HL-60/S4 treated with retinoic acid at 250 ng/mL for 4 days and 3 days (cell line): Measurements from ENCODE around the gene PODXL2.

ENCODE experiments used
- in situ Hi-C: fragments of 300-500 bp; cut with MboI; formaldehyde crosslinking; loops from 2 replicates; pipeline ENCODE4 v1.7.0; 2022; ENCODE audit warnings: low sequenced_read_pairs

Gene PODXL2

GRCh38 chr3:127628788-127629466, at the start of gene PODXL2:
Gene PODXL2 (plus strand): TSS chr3:127629185. CDS start chr3:127629220, 35 bp downstream.
- in situ Hi-C loops: no loop called here

- in situ Hi-C loops: no loop called here
Observed at GRCh38 chr3:127580327-127581060, 48.5 kb upstream of the PODXL2 start.

- in situ Hi-C loops: no loop called here
Observed at GRCh38 chr3:127584734-127585133, 44.3 kb upstream of the PODXL2 start.

GRCh38 chr3:127585163-127585812, 43.7 kb upstream of the PODXL2 start:
- in situ Hi-C loops: no loop called here

- in situ Hi-C loops: no loop called here
Observed at GRCh38 chr3:127585813-127586413, 43.1 kb upstream of the PODXL2 start.

GRCh38 chr3:127587876-127588275, 41.1 kb upstream of the PODXL2 start:
- in situ Hi-C loops: no loop called here

GRCh38 chr3:127588806-127589577, 40.0 kb upstream of the PODXL2 start:
- in situ Hi-C loops: no loop called here

GRCh38 chr3:127589600-127590281, 39.2 kb upstream of the PODXL2 start:
- in situ Hi-C loops: no loop called here

- in situ Hi-C loops: no loop called here
Observed at GRCh38 chr3:127590282-127590592, 38.7 kb upstream of the PODXL2 start.

- in situ Hi-C loops: no loop called here
Observed at GRCh38 chr3:127590593-127591465, 38.2 kb upstream of the PODXL2 start, which contains the start of gene TPRA1. Gene TPRA1 (minus strand): TSS chr3:127590733. CDS start chr3:127580146, 10,587 bp downstream.

- in situ Hi-C loops: no loop called here
Observed at GRCh38 chr3:127593178-127593577, 35.8 kb upstream of the PODXL2 start.

GRCh38 chr3:127595303-127595702, 33.7 kb upstream of the PODXL2 start:
- in situ Hi-C loops: no loop called here

- in situ Hi-C loops: no loop called here
Observed at GRCh38 chr3:127597020-127597771, 31.8 kb upstream of the PODXL2 start.

GRCh38 chr3:127598841-127599570, 30.0 kb upstream of the PODXL2 start:
- in situ Hi-C loops: no loop called here

GRCh38 chr3:127600749-127601456, 28.1 kb upstream of the PODXL2 start:
- in situ Hi-C loops: no loop called here

- in situ Hi-C loops: no loop called here
Observed at GRCh38 chr3:127604035-127604434, 24.9 kb upstream of the PODXL2 start.

GRCh38 chr3:127604546-127605165, 24.3 kb upstream of the PODXL2 start:
- in situ Hi-C loops: no loop called here
